RPMI8226 (cell line): ENCODE data around the gene ZFAND2A.
"Not testable (repeated sequence)": the region's sequence is repeated elsewhere in the genome, so short reads cannot be mapped to it uniquely, and the experiment has no call there.

Experiments
- DNase-seq: peaks from one replicate; pipeline ENCODE4 v3.0.0-alpha.2; 2015

Gene ZFAND2A

GRCh38 chr7:1174881-1175596 lies 15.0 kb upstream of the ZFAND2A start:
- DNase-seq, result no peak

- no peak for DNase-seq
Measured at GRCh38 chr7:1174002-1174401, 14.0 kb upstream of the ZFAND2A start.

GRCh38 chr7:1172666-1173523 lies 12.9 kb upstream of the ZFAND2A start:
- DNase-seq, result no peak

- DNase-seq, result not testable (repeated sequence)
Measured at GRCh38 chr7:1171516-1171915, 11.5 kb upstream of the ZFAND2A start.

- DNase-seq, result no peak
Measured at GRCh38 chr7:1170741-1171501, 10.9 kb upstream of the ZFAND2A start.

- DNase-seq, result peak; percentile 59
Measured at GRCh38 chr7:1169409-1170368, 9.7 kb upstream of the ZFAND2A start.

- no peak for DNase-seq
Measured at GRCh38 chr7:1168422-1168821, 8.4 kb upstream of the ZFAND2A start.

- no peak for DNase-seq
Measured at GRCh38 chr7:1164436-1164835, 4.4 kb upstream of the ZFAND2A start.

- DNase-seq, result no peak
Measured at GRCh38 chr7:1163121-1163520, 3.1 kb upstream of the ZFAND2A start.

GRCh38 chr7:1160670-1161021 lies 650 bp upstream of the ZFAND2A start:
- no peak for DNase-seq

GRCh38 chr7:1159231-1159630 lies 765 bp downstream of the ZFAND2A start:
- not testable (repeated sequence) for DNase-seq

GRCh38 chr7:1158203-1159126 lies 1.5 kb downstream of the ZFAND2A start:
- DNase-seq, result no peak

GRCh38 chr7:1156782-1157535 lies 3.0 kb downstream of the ZFAND2A start:
- DNase-seq, result no peak

- DNase-seq, result not testable (repeated sequence)
Measured at GRCh38 chr7:1155818-1156781, 3.9 kb downstream of the ZFAND2A start.

GRCh38 chr7:1154172-1154739 lies 5.7 kb downstream of the ZFAND2A start:
- DNase-seq, result no peak

GRCh38 chr7:1152492-1152891 lies 7.5 kb downstream of the ZFAND2A start:
- no peak for DNase-seq

GRCh38 chr7:1151653-1152425 lies 8.2 kb downstream of the ZFAND2A start:
- no peak for DNase-seq

- no peak for DNase-seq
Measured at GRCh38 chr7:1151156-1151555, 8.8 kb downstream of the ZFAND2A start.
